ENCODE results near the gene PCDHGA2. TPM values are rescaled to one million over a fixed set of nuclear protein-coding genes. Genes with fewer than 3 reads are reported as not detected.
"Not testable (repeated sequence)": the region's sequence is repeated elsewhere in the genome, so short reads cannot be mapped to it uniquely, and the experiment has no call there.

PCDHGA2 gene
- total RNA-seq, 1 donor from 2014 or later, result 0.23 TPM

GRCh38 chr5:141342773-141343172, 4.2 kb downstream of the PCDHGA2 start:
- no peak for TF ChIP-seq CTCF (conservative IDR thresholded peaks at IDR 0.05; ENCODE audit: low read depth, low read length)
- DNase-seq (ENCODE audit: low read depth), result no peak
- no peak overlapping the region for H3K4me3 ChIP-seq (ENCODE audit: low read depth, low read length)

- peak; percentile 40 for TF ChIP-seq CTCF (conservative IDR thresholded peaks at IDR 0.05; ENCODE audit: low read depth, low read length)
- no peak for DNase-seq (ENCODE audit: low read depth)
- H3K4me3 ChIP-seq (ENCODE audit: low read depth, low read length), result peak within 1 kb of the TSS; percentile 11
Observed at GRCh38 chr5:141343242-141343952, 4.8 kb downstream of the PCDHGA2 start, which contains the start of gene PCDHGA3. PCDHGA3 (plus strand) TSS chr5:141343829; CDS start chr5:141344034, 205 bp downstream.

- peak overlapping the region; percentile 11 for H3K4me3 ChIP-seq (ENCODE audit: low read depth, low read length)
- TF ChIP-seq CTCF (conservative IDR thresholded peaks at IDR 0.05; ENCODE audit: low read depth, low read length), result no peak
- DNase-seq (ENCODE audit: low read depth), result no peak
Observed at GRCh38 chr5:141343953-141344463, 5.4 kb downstream of the PCDHGA2 start.

GRCh38 chr5:141345327-141345726, 6.8 kb downstream of the PCDHGA2 start:
- no peak for DNase-seq (ENCODE audit: low read depth)
- H3K4me3 ChIP-seq (ENCODE audit: low read depth, low read length), result no peak overlapping the region
- TF ChIP-seq CTCF (conservative IDR thresholded peaks at IDR 0.05; ENCODE audit: low read depth, low read length), result no peak

GRCh38 chr5:141346017-141346416, 7.5 kb downstream of the PCDHGA2 start:
- not testable (repeated sequence) for DNase-seq (ENCODE audit: low read depth); H3K4me3 ChIP-seq (ENCODE audit: low read depth, low read length)

GRCh38 chr5:141349917-141350619, 11.5 kb downstream of the PCDHGA2 start, which contains the start of gene PCDHGB1:
PCDHGB1 (plus strand) TSS chr5:141350099; CDS start chr5:141350261, 162 bp downstream.
- DNase-seq (ENCODE audit: low read depth), result no peak
- peak; percentile 54 for TF ChIP-seq CTCF (conservative IDR thresholded peaks at IDR 0.05; ENCODE audit: low read depth, low read length)
- peak within 1 kb of the TSS; percentile 37 for H3K4me3 ChIP-seq (ENCODE audit: low read depth, low read length)

GRCh38 chr5:141351591-141351990, 13.0 kb downstream of the PCDHGA2 start:
- DNase-seq (ENCODE audit: low read depth), result no peak
- no peak overlapping the region for H3K4me3 ChIP-seq (ENCODE audit: low read depth, low read length)
- no peak for TF ChIP-seq CTCF (conservative IDR thresholded peaks at IDR 0.05; ENCODE audit: low read depth, low read length)

All from epithelial cell of proximal tubule (primary cell).